ENCODE results near the gene CD46.

Gene CD46

GRCh38 chr1:207779008-207779407, 27.2 kb downstream of the CD46 start:
- ATAC-seq (ENCODE audit: low read depth), result no peak
- no peak overlapping the region for H3K4me3 ChIP-seq (ENCODE audit: severe bottlenecking)

GRCh38 chr1:207781312-207781711, 29.5 kb downstream of the CD46 start:
- H3K36me3 ChIP-seq (ENCODE audit: low read depth), result peaks cover 27% of the 10 kb centered on the region
- no peak for DNase-seq (ENCODE audit: low spot score)
- H3K4me1 ChIP-seq (ENCODE audit: insufficient read depth, poor library complexity, severe bottlenecking), result no peaks in the 10 kb centered on the region
- no peaks in the 10 kb centered on the region for H3K27me3 ChIP-seq (ENCODE audit: insufficient read depth, poor library complexity, severe bottlenecking)
- no peaks in the 10 kb centered on the region for H3K9me3 ChIP-seq (ENCODE audit: severe bottlenecking)
- no peak overlapping the region for H3K27ac ChIP-seq (ENCODE audit: poor library complexity, severe bottlenecking)
- TF ChIP-seq CTCF (IDR thresholded peaks at IDR 0.05; ENCODE audit: poor library complexity, severe bottlenecking), result no peak
- no peak for ATAC-seq (ENCODE audit: low read depth)
- no peak overlapping the region for H3K4me3 ChIP-seq (ENCODE audit: severe bottlenecking)

More at GRCh38 chr1:207779008-207779407, 27.2 kb downstream of the CD46 start:
- DNase-seq (ENCODE audit: low spot score), result no peak
- no peaks in the 10 kb centered on the region for H3K4me1 ChIP-seq (ENCODE audit: insufficient read depth, poor library complexity, severe bottlenecking)
- H3K27ac ChIP-seq (ENCODE audit: poor library complexity, severe bottlenecking), result no peak overlapping the region
- H3K27me3 ChIP-seq (ENCODE audit: insufficient read depth, poor library complexity, severe bottlenecking), result no peaks in the 10 kb centered on the region
- TF ChIP-seq CTCF (IDR thresholded peaks at IDR 0.05; ENCODE audit: poor library complexity, severe bottlenecking), result no peak
- H3K36me3 ChIP-seq (ENCODE audit: low read depth), result peaks cover 16% of the 10 kb centered on the region
- H3K9me3 ChIP-seq (ENCODE audit: severe bottlenecking), result no peaks in the 10 kb centered on the region

- Histone ChIP-seq H3K27ac (ENCODE audit: poor library complexity, severe bottlenecking) (no peak overlapping the region), H3K9me3 (ENCODE audit: severe bottlenecking) (no peaks in the 10 kb centered on the region), H3K27me3 (ENCODE audit: insufficient read depth, poor library complexity, severe bottlenecking) (no peaks in the 10 kb centered on the region), H3K4me1 (ENCODE audit: insufficient read depth, poor library complexity, severe bottlenecking) (no peaks in the 10 kb centered on the region), H3K36me3 (ENCODE audit: low read depth) (peaks cover 27% of the 10 kb centered on the region), H3K4me3 (ENCODE audit: severe bottlenecking) (no peak overlapping the region)
- DNase-seq (ENCODE audit: low spot score) (no peak), ATAC-seq (ENCODE audit: low read depth) (peak; percentile 60)
- no peak for TF ChIP-seq CTCF (IDR thresholded peaks at IDR 0.05; ENCODE audit: poor library complexity, severe bottlenecking)
Observed at GRCh38 chr1:207787776-207788175, 35.9 kb downstream of the CD46 start.

GRCh38 chr1:207789386-207789785, 37.5 kb downstream of the CD46 start:
- Histone ChIP-seq H3K27me3 (ENCODE audit: insufficient read depth, poor library complexity, severe bottlenecking) (no peaks in the 10 kb centered on the region), H3K9me3 (ENCODE audit: severe bottlenecking) (no peaks in the 10 kb centered on the region), H3K4me3 (ENCODE audit: severe bottlenecking) (no peak overlapping the region), H3K4me1 (ENCODE audit: insufficient read depth, poor library complexity, severe bottlenecking) (no peaks in the 10 kb centered on the region), H3K27ac (ENCODE audit: poor library complexity, severe bottlenecking) (no peak overlapping the region), H3K36me3 (ENCODE audit: low read depth) (peaks cover 21% of the 10 kb centered on the region)
- ATAC-seq (ENCODE audit: low read depth) (no peak), DNase-seq (ENCODE audit: low spot score) (no peak)
- no peak for TF ChIP-seq CTCF (IDR thresholded peaks at IDR 0.05; ENCODE audit: poor library complexity, severe bottlenecking)

GRCh38 chr1:207789792-207790787, 38.2 kb downstream of the CD46 start:
- Histone ChIP-seq H3K27me3 (ENCODE audit: insufficient read depth, poor library complexity, severe bottlenecking) (no peaks in the 10 kb centered on the region), H3K27ac (ENCODE audit: poor library complexity, severe bottlenecking) (no peak overlapping the region), H3K4me1 (ENCODE audit: insufficient read depth, poor library complexity, severe bottlenecking) (no peaks in the 10 kb centered on the region), H3K9me3 (ENCODE audit: severe bottlenecking) (no peaks in the 10 kb centered on the region), H3K4me3 (ENCODE audit: severe bottlenecking) (no peak overlapping the region), H3K36me3 (ENCODE audit: low read depth) (peaks cover 21% of the 10 kb centered on the region)
- TF ChIP-seq CTCF (IDR thresholded peaks at IDR 0.05; ENCODE audit: poor library complexity, severe bottlenecking), result no peak
- ATAC-seq (ENCODE audit: low read depth) (no peak), DNase-seq (ENCODE audit: low spot score) (no peak)
